OCI-LY7 (cell line): ENCODE measurements around the gene FAM222A. TPM values are rescaled to one million over a fixed set of nuclear protein-coding genes. Genes with fewer than 3 reads are reported as not detected.

Source experiments
- BruUV-seq: library from RNA; stranded (reverse); fragments of 400-500 nt; replicated peaks from 2 replicates; lab custom pipeline; 2021; lab: Mats Ljungman, UMichigan
- CTCF ChIA-PET: fragments of 300-600 bp; sonication (Branson Sonifier 250); formaldehyde crosslinking; loops from one replicate; lab custom pipeline; 2022; ENCODE audit warnings: antibody characterized with exemption; ENCODE audit not compliant: unreplicated experiment; lab: Charles Lee
- POLR2A ChIA-PET: fragments of 300-600 bp; sonication (Branson Sonifier 250); formaldehyde crosslinking; loops from one replicate; lab custom pipeline; 2022; ENCODE audit warnings: antibody characterized with exemption; lab: Charles Lee
- DNase-seq: peaks from one replicate; pipeline ENCODE4 v3.0.0-alpha.2; 2015; ENCODE audit warnings: low spot score
- H2AFZ ChIP-seq: fragments of 200-600 bp; sonication (generic), shearing (Covaris generic); 2 replicates; pipeline ENCODE4 v1.6.1; 2014; ENCODE audit warnings: mild to moderate bottlenecking, antibody characterized with exemption, low read length, moderate library complexity
- H3K27ac ChIP-seq: fragments of 200-600 bp; sonication (generic); 2 replicates; pipeline ENCODE4 v1.5.1; 2014; ENCODE audit warnings: mixed run types, low read depth, mild to moderate bottlenecking, moderate library complexity, low read length, inconsistent platforms; ENCODE audit not compliant: poor library complexity, severe bottlenecking
- H3K36me3 ChIP-seq: fragments of 200-600 bp; sonication (generic); 2 replicates; pipeline ENCODE4 v1.6.1; 2014; ENCODE audit warnings: mild to moderate bottlenecking, antibody characterized with exemption, low read length, moderate library complexity, mixed read lengths; ENCODE audit not compliant: insufficient read depth
- H3K4me1 ChIP-seq: fragments of 200-600 bp; sonication (generic); 2 replicates; pipeline ENCODE4 v1.5.1; 2014; ENCODE audit warnings: mild to moderate bottlenecking, low read length; ENCODE audit not compliant: insufficient read depth, poor library complexity, severe bottlenecking
- H3K4me2 ChIP-seq: fragments of 200-600 bp; sonication (generic); 2 replicates; pipeline ENCODE4 v1.6.1; 2014; ENCODE audit warnings: mild to moderate bottlenecking, low read length
- H3K4me3 ChIP-seq: fragments of 200-600 bp; sonication (generic); 2 replicates; pipeline ENCODE4 v1.5.1; 2014; ENCODE audit warnings: mild to moderate bottlenecking, low read depth, low read length; ENCODE audit not compliant: poor library complexity, severe bottlenecking
- H3K79me2 ChIP-seq: fragments of 200-600 bp; sonication (generic); 2 replicates; pipeline ENCODE4 v1.6.1; 2016; ENCODE audit warnings: low read depth, mild to moderate bottlenecking, low read length, moderate library complexity, mixed read lengths; ENCODE audit not compliant: insufficient read depth
- H3K9me2 ChIP-seq: fragments of 200-600 bp; sonication (generic); 2 replicates; pipeline ENCODE4 v1.6.1; 2016; ENCODE audit warnings: mild to moderate bottlenecking, low read length, mixed read lengths; ENCODE audit not compliant: insufficient read depth
- H3K9me3 ChIP-seq: fragments of 200-600 bp; sonication (generic); 2 replicates; pipeline ENCODE4 v1.6.1; 2014; ENCODE audit warnings: mild to moderate bottlenecking, mixed run types, low read length, mixed read lengths
- H4K20me1 ChIP-seq: fragments of 200-600 bp; sonication (generic); 2 replicates; pipeline ENCODE4 v1.6.1; 2014; ENCODE audit warnings: mild to moderate bottlenecking, antibody characterized with exemption, low read length, moderate library complexity, mixed read lengths; ENCODE audit not compliant: insufficient read depth
- CTCF ChIP-seq: fragments of 200-600 bp; sonication (generic); conservative IDR thresholded peaks from 2 replicates; pipeline ENCODE4 v1.5.1; 2014; ENCODE audit warnings: mild to moderate bottlenecking, antibody characterized with exemption, low read length, moderate library complexity, mixed read lengths
- EZH2phosphoT487 ChIP-seq: fragments of 200-600 bp; sonication (generic); IDR thresholded peaks from 2 replicates; pipeline ENCODE4 v1.6.1; 2018; ENCODE audit warnings: low read depth, borderline replicate concordance, mild to moderate bottlenecking, mixed run types, antibody characterized with exemption, low read length, moderate library complexity, mixed read lengths
- intact Hi-C: fragments of 100-400 bp; cut with micrococcal nuclease; formaldehyde crosslinking; loops from one replicate; pipeline ENCODE4 v1.10.0; 2022; ENCODE audit not compliant: unreplicated experiment
- total RNA-seq, 2 experiments: library from RNA; depleted of rRNA in 1 of 2; stranded (reverse); fragments of >200 nt in 1 of 2; shearing (Covaris generic) in 1 of 2; gene quantifications; 2 replicates each; pipeline ENCODE4 v1.2.3, GENCODE V29; 2014 to 2022

The FAM222A gene
- total RNA-seq, 2 experiments from 2014 or later = 0.98 to 1.8 TPM

GRCh38 chr12:109757671-109758265 is 44.1 kb downstream of the FAM222A start:
- Histone ChIP-seq H3K4me1 (no peaks in the 10 kb centered on the region), H3K36me3 (no peaks in the 10 kb centered on the region), H3K79me2 (no peaks in the 10 kb centered on the region), H3K27ac (no peak overlapping the region), H3K9me2 (no peaks in the 10 kb centered on the region), H3K4me2 (no peak overlapping the region), H3K9me3 (0 out of 2 replicates have a peak, but pooled peaks cover 14% of the 10 kb centered on the region), H4K20me1 (no peaks in the 10 kb centered on the region), H3K4me3 (no peak overlapping the region), H2AFZ (no peak overlapping the region)
- DNase-seq = no peak
- POLR2A ChIA-PET = no interaction called here
- no peak for TF ChIP-seq CTCF
- TF ChIP-seq EZH2phosphoT487 = no peak
- CTCF ChIA-PET = no interaction called here
- no TSS peak for BruUV-seq
- intact Hi-C loops = no loop called here

GRCh38 chr12:109758426-109759420 is 45.1 kb downstream of the FAM222A start:
- DNase-seq = no peak
- Histone ChIP-seq H3K27ac (no peak overlapping the region), H2AFZ (no peak overlapping the region), H4K20me1 (no peaks in the 10 kb centered on the region), H3K4me3 (no peak overlapping the region), H3K79me2 (no peaks in the 10 kb centered on the region), H3K4me2 (no peak overlapping the region), H3K4me1 (no peaks in the 10 kb centered on the region), H3K9me3 (0 out of 2 replicates have a peak, but pooled peaks cover 14% of the 10 kb centered on the region), H3K9me2 (no peaks in the 10 kb centered on the region), H3K36me3 (no peaks in the 10 kb centered on the region)
- CTCF ChIA-PET = no interaction called here
- TF ChIP-seq EZH2phosphoT487 (no peak), CTCF (no peak)
- POLR2A ChIA-PET = no interaction called here
- BruUV-seq = no TSS peak
- intact Hi-C loops = no loop called here
